AG04449 (cell line): Measurements from ENCODE around the gene SETD2.
"Not testable (repeated sequence)": the region's sequence is repeated elsewhere in the genome, so short reads cannot be mapped to it uniquely, and the experiment has no call there.

Experiments
- CTCF ChIA-PET: fragments of 350-600 bp; formaldehyde crosslinking; extraction: SDS; loops from one replicate; lab custom pipeline; 2021; ENCODE audit warnings: antibody characterized with exemption; lab: Yijun Ruan, JAX
- POLR2A ChIA-PET: fragments of 400-600, 350-600 bp; formaldehyde crosslinking; extraction: SDS; loops from one replicate; lab custom pipeline; 2020; ENCODE audit warnings: antibody characterized with exemption, inconsistent platforms; lab: Yijun Ruan, JAX
- DNase-seq: peaks from one replicate; pipeline ENCODE4 v3.0.0-alpha.2; 2010; ENCODE audit warnings: low read depth, low spot score
- H3K4me3 ChIP-seq: 2 replicates; pipeline ENCODE4 v1.5.1; 2011; ENCODE audit warnings: low read depth, mild to moderate bottlenecking, control low read depth, low read length
- TF ChIP-seq, protein P1 (sequence below): IDR thresholded peaks from one replicate; pipeline ENCODE4 v1.5.1; 2011; ENCODE audit warnings: mild to moderate bottlenecking, moderate library complexity, low read length, control low read depth, inconsistent platforms; ENCODE audit not compliant: insufficient read depth; ENCODE audit errors: missing control alignments

The SETD2 gene

GRCh38 chr3:47073685-47074084, 90.2 kb downstream of the SETD2 start:
- ChIA-PET POLR2A (no interaction called here), CTCF (interaction anchor here (0.9 to 1.9 kb wide), 2 partner anchors 12 to 15 kb away, joined by 5 to 6 read pairs; no protein-coding TSS in a partner anchor)
- TF ChIP-seq, protein P1, sequence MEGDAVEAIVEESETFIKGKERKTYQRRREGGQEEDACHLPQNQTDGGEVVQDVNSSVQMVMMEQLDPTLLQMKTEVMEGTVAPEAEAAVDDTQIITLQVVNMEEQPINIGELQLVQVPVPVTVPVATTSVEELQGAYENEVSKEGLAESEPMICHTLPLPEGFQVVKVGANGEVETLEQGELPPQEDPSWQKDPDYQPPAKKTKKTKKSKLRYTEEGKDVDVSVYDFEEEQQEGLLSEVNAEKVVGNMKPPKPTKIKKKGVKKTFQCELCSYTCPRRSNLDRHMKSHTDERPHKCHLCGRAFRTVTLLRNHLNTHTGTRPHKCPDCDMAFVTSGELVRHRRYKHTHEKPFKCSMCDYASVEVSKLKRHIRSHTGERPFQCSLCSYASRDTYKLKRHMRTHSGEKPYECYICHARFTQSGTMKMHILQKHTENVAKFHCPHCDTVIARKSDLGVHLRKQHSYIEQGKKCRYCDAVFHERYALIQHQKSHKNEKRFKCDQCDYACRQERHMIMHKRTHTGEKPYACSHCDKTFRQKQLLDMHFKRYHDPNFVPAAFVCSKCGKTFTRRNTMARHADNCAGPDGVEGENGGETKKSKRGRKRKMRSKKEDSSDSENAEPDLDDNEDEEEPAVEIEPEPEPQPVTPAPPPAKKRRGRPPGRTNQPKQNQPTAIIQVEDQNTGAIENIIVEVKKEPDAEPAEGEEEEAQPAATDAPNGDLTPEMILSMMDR = no peak
- DNase-seq = no peak
- no peak overlapping the region for H3K4me3 ChIP-seq

GRCh38 chr3:47070770-47071169, 93.1 kb downstream of the SETD2 start:
- ChIA-PET POLR2A (no interaction called here), CTCF (no interaction called here)
- H3K4me3 ChIP-seq = no peak overlapping the region
- TF ChIP-seq, protein P1 = no peak
- no peak for DNase-seq

GRCh38 chr3:47066259-47066658, 97.7 kb downstream of the SETD2 start:
- POLR2A ChIA-PET = not testable (repeated sequence)

GRCh38 chr3:47065681-47066080, 98.2 kb downstream of the SETD2 start:
- DNase-seq = no peak
- CTCF ChIA-PET = no interaction called here
- TF ChIP-seq, protein P1 = no peak
- H3K4me3 ChIP-seq = no peak overlapping the region
- POLR2A ChIA-PET = no interaction called here

More at GRCh38 chr3:47066259-47066658, 97.7 kb downstream of the SETD2 start:
- CTCF ChIA-PET, DNase-seq, H3K4me3 ChIP-seq: not testable (repeated sequence)

DNA sequence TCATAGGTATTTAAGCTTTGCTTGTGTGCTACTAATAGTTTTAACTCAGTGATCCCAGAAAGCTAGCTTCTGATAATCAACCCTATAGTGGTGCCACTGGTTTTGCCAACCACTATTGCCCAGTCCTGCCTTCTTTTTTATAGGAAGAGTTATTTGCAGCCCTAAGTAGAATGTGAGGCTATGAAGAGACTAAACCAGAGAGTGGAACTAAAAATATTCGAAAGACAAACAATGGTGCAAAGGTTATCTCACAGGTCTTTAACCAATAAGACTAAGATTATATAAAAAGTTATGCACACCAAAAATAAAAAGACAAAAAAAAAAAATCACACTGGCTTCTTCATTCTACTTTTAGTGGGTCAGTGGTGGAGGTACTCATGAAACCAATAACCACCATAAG, 98.9 kb downstream of the SETD2 start:
- TF ChIP-seq, protein P1 = no peak
- no peak overlapping the region for H3K4me3 ChIP-seq
- no peak for DNase-seq
- ChIA-PET POLR2A (no interaction called here), CTCF (no interaction called here)

- DNase-seq = no peak
- H3K4me3 ChIP-seq = no peak overlapping the region
- ChIA-PET CTCF (interaction anchor here (1.6 kb wide), 1 partner anchor 11 kb away, joined by 4 read pairs; no protein-coding TSS in a partner anchor), POLR2A (no interaction called here)
- TF ChIP-seq, protein P1 = no peak
Measured at GRCh38 chr3:47057212-47057671, 106.7 kb downstream of the SETD2 start.

GRCh38 chr3:47056705-47057104, 107.2 kb downstream of the SETD2 start:
- ChIA-PET CTCF (interaction anchor here (1.5 to 1.6 kb wide), 2 partner anchors 10 to 16 kb away, joined by 4 read pairs; no protein-coding TSS in a partner anchor), POLR2A (no interaction called here)
- TF ChIP-seq, protein P1 = no peak
- DNase-seq = no peak
- no peak overlapping the region for H3K4me3 ChIP-seq
